Hematopoietic multipotent progenitor cell treated with erythropoietin and hydrocortisone succinate and interleukin-3 and kit ligand, for 6 days (in vitro differentiated cells): Measurements from ENCODE around the gene CCDC160.
"Not testable (repeated sequence)": the region's sequence is repeated elsewhere in the genome, so short reads cannot be mapped to it uniquely, and the experiment has no call there.

Experiments
- DNase-seq: peaks from one replicate; pipeline ENCODE4 v3.0.0-alpha.2; 2015

The CCDC160 gene

GRCh38 chrX:134236626-134237614 lies at the start of gene CCDC160:
Gene CCDC160 (plus strand): TSS chrX:134237182. CDS start chrX:134244801, 7,619 bp downstream.
- DNase-seq = peak; percentile 14

DNA sequence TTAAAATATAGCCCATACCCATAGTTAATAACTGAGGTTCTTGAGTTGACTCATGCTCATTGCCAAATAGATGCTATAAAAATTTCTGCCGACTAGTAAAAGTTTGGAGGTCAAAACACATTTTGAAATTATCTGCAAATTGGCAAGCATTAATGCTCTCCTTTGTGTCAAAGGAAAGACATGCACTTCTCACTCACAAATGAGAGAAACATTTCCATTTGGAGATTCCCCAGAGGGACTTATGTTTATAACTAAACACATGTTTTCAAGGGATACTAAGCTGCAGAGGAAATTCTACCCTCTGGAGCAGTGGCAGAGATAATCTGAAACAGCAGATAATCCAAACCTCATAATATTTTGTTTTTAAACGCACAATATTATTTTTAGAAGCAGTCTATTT lies 45.7 kb upstream of the CCDC160 start:
- DNase-seq = no peak

DNA sequence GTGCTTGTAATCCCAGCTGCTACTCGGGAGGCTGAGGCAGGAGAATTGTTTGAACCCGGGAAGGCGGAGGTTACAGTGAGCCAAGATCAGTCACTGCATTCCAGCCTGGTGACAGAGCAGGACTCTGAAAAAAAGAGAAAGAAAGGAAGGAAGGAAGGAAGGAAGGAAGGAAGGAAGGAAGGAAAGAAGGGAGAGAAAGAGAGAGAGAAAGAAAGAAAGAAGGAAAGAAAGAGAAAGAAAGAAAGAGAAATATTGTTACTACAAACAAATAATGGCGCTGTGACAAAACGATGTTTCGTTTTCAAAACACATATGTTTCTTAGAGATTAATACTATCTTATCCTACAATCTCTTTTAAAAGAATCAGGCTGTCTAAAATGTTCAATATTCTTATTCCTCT lies 42.1 kb upstream of the CCDC160 start:
- no peak for DNase-seq

- no peak for DNase-seq
Measured at GRCh38 chrX:134202561-134202960, 34.4 kb upstream of the CCDC160 start.

GRCh38 chrX:134206221-134206620 lies 30.8 kb upstream of the CCDC160 start:
- no peak for DNase-seq

DNA sequence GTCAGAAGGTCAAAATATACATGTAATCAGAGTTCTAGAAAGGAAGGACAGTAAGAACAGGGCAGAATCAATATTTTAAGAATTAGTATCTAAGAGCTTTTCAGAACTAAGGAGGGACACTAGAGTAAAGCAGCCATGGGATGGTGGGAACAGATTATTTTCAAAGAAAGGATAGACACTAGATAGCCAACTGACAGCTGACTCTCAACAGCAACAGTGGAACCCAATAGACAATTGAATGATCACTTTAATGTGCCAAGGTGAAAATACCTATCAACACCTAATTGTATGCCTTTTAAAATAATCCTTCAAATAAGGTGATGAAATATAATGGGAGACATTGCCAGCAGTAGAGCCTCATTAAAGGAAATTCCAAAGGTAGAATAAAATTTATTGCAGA lies 26.5 kb upstream of the CCDC160 start:
- no peak for DNase-seq

DNA sequence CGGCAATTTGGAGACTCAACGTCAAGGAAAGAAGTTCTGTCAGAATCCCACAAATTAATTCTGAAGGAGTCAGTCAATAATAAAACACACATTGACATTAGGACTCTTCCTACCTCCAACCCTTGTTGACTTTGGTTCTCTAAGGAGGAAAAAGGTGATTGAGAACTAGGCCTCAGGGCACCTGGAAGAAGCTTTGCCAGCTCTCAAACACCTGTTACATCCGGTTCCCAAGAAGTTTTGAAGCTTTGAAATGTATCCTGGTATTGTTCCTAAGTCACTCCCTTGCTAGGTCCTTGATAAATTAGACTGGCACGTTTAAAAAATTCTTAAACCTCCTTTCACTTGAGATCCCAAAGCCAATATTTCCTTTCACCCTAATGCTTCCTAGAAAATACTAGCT lies 1.7 kb upstream of the CCDC160 start:
- no peak for DNase-seq

- DNase-seq = not testable (repeated sequence)
Measured at GRCh38 chrX:134238144-134238543, 1.2 kb downstream of the CCDC160 start.

DNA sequence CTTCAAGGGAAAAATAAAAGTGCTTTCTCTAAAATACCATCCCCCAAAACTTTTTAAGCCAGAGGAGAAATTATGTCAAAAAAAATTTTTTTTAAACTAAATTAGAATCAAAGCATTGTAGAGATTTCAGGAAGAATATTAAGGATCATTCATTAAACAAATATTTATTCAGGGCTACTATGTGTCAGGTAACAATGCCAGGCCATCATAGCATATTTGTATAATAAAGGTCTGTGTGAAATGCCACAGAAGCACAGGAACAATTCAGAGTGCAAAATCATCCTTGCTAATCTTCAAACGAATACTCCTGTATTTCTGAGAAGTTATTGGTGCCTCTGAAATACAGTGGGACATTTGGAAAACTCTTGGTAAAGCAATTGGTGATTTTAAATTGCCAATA lies 2.0 kb downstream of the CCDC160 start:
- DNase-seq = no peak

DNA sequence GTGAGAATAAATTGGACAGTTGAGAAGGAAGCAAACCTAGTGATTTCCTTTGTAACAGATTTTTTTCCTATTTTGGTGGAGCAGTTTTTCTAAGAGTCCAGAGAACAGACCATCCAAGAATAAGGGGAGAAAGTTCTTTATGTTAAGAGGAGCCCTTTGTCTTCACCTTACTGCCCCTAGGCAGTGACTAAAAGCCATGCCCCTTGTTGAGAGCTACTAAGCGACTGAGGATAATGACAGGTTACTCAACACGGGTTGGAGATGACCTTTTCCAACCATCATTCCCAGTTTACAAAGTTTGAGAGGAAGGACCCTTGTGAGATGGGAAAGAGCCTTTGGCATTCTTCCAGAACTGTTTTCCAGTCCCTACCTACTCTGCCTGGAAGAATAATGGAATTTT lies 3.2 kb downstream of the CCDC160 start:
- no peak for DNase-seq

GRCh38 chrX:134241960-134242619 lies 5.1 kb downstream of the CCDC160 start:
- DNase-seq = no peak

DNA sequence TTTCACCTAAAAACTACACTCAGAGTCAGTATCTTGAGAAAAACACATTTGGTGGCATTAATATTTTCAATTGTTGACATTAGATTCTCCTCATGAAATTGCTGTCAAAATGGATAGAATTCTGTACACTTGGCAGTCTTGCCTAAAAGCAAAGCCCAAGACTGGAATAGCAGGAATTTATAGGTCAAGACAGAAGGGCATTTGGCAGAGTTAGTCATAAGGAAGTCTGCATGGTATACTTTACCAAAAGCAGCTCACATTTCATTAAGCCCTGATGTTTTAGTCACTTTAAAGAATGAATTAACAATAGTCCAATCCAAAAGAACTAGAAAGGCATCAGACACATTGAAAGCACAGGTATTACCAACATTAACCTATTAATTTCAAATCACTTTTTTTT lies 7.1 kb downstream of the CCDC160 start:
- no peak for DNase-seq

- DNase-seq = peak; percentile 24
Measured at GRCh38 chrX:134246282-134246681, 9.3 kb downstream of the CCDC160 start.

GRCh38 chrX:134247492-134247891 lies 10.5 kb downstream of the CCDC160 start:
- DNase-seq = no peak

- DNase-seq = no peak
Measured at GRCh38 chrX:134249241-134249640, 12.3 kb downstream of the CCDC160 start.

DNA sequence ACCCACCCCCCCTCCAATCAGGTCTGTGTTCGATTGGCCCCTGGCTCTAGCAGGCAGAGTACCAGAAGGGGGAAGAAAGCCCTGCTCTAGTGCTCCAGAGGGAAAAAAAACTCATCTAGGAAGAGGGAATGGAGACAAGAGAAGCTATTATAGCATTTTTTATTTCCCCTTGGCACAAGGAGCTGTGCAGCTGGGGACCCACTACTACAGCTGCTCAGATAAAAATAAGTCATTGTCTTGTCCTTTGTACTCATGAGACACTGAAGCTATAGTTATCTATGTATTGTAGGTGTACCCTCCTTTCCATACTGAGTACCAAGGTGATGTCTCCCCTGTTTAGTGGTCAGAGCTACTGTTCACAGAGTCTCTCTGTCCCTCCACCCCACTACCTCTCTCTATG lies 14.3 kb downstream of the CCDC160 start:
- DNase-seq = no peak

- DNase-seq = no peak
Measured at GRCh38 chrX:134254511-134254910, 17.5 kb downstream of the CCDC160 start.

DNA sequence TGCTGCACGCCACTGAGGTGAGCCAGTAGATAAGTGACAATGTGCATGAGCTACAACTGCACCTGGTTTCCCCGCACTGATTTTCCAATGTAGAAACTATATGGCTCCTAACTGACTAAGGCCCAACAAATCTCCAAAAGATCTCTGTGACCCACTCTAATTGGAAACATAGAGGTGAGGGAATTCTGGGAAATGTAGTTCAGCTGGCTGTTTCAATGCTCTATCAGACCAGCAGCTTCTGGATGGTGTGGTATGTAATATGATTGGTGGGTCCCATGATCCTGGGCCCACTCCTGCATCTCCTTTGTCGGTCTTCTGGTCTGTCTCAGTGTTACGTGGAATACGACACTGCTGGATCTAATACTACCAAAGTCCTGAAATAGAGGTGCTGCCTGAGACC lies 18.6 kb downstream of the CCDC160 start:
- no peak for DNase-seq

DNA sequence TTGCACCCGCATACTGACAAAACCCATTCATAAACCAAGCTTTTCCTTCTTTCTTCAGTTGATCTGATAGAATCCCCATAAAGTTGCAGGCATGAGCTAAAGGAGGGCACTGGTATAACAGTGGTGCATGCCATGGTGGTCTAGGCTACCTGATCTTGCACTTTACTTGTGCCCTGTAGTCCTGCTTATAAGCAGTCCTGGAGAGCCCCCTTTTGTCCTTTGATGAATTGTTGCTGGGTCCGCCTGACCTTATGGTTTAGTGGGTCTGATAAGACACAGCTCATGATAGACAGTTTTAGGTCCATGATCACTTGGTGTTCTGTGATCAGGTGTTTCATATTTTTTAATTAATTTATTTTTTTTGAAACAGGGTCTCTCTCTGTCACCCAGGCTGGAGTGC lies 19.7 kb downstream of the CCDC160 start:
- no peak for DNase-seq

- peak; percentile 9 for DNase-seq
Measured at GRCh38 chrX:134258202-134258601, 21.2 kb downstream of the CCDC160 start.

DNA sequence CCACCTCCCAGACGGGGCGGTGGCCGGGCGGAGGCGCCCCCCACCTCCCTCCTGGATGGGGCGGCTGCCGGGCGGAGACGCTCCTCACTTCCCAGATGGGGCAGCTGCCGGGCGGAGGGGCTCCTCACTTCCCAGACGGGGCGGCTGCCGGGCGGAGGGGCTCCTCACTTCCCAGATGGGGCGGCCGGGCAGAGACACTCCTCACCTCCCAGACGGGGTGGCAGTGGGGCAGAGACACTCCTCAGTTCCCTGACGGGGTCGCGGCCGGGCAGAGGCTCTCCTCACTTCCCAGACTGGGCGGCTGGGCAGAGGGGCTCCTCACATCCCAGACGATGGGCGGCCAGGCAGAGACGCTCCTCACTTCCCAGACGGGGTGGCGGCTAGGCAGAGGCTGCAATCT lies 49.0 kb downstream of the CCDC160 start:
- DNase-seq = not testable (repeated sequence)

DNA sequence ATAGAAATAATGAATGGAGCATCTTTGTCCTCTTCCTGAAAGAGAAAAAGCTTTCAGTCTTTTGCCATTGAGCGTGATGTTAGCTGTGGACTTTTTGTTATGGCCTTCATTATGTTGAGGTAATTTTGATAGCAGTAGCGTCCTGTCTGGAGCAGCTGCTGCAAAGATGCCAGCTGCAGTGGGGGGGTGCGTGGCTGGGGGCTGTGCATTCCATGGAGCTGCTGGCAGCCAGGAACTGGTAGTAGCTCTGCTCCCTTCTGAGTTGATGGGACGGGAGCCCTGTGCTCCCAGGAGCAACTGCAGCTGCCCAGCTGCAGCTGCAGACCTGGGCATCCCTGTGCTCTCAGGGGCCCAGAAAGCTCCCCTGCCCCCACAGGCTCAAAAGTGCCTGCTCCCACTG lies 50.4 kb downstream of the CCDC160 start:
- no peak for DNase-seq

- peak; percentile 30 for DNase-seq
Measured at GRCh38 chrX:134294548-134294947, 57.6 kb downstream of the CCDC160 start.
